GM23338 (cell line): ENCODE results near the gene ZBTB20.

Experiments used
- CREB1 ChIP-seq: fragments of 250-450 bp; sonication (Bioruptor Pico); IDR thresholded peaks from 2 replicates; pipeline ENCODE4 v1.5.0; 2020; ENCODE audit warnings: low read depth, mild to moderate bottlenecking, moderate library complexity
- CTCF ChIP-seq, 2 experiments: fragments of 200-600 bp in 1 of 2; sonication (generic) in 1 of 2; conservative IDR thresholded peaks; 2 replicates each; pipeline versions ENCODE4 v1.5.1 to v1.6.1; 2016 to 2017; ENCODE audit warnings: antibody characterized with exemption in 2 of 2, low read depth in 2 of 2, mild to moderate bottlenecking in 2 of 2, moderate library complexity in 1 of 2
- ETS1 ChIP-seq: IDR thresholded peaks from 2 replicates; pipeline ENCODE4 v1.6.1; 2016; ENCODE audit warnings: antibody characterized with exemption
- EZH2 ChIP-seq: fragments of 200-600 bp; sonication (generic); IDR thresholded peaks from one replicate; pipeline ENCODE4 v1.8.0; 2017; ENCODE audit warnings: antibody characterized with exemption, mild to moderate bottlenecking, low read depth; ENCODE audit not compliant: unreplicated experiment
- EZH2phosphoT487 ChIP-seq: fragments of 200-600 bp; sonication (generic); IDR thresholded peaks from one replicate; pipeline ENCODE4 v1.8.1; 2018; ENCODE audit warnings: antibody characterized with exemption; ENCODE audit not compliant: unreplicated experiment
- JUNB ChIP-seq: IDR thresholded peaks from one replicate; pipeline ENCODE4 v1.6.1; 2016; ENCODE audit warnings: antibody characterized with exemption; ENCODE audit not compliant: unreplicated experiment
- POLR2AphosphoS5 ChIP-seq: IDR thresholded peaks from 2 replicates; pipeline ENCODE4 v1.6.1; 2016; ENCODE audit warnings: antibody characterized with exemption, low read depth
- REST ChIP-seq: IDR thresholded peaks from one replicate; pipeline ENCODE4 v1.6.1; 2018; ENCODE audit warnings: antibody characterized with exemption; ENCODE audit not compliant: unreplicated experiment

- TF ChIP-seq ETS1 (no peak), REST (no peak), CTCF (conservative IDR thresholded peaks at IDR 0.05; ENCODE audit: low read depth in 2 of 2) (no peak), EZH2 (no peak), POLR2AphosphoS5 (no peak), EZH2phosphoT487 (no peak), CREB1 (no peak), JUNB (no peak)
These were observed 64.8 kb downstream of the ZBTB20 start for GRCh38 chr3:115082260-115082659.
